HUDEP-2 (cell line): ENCODE data around the gene TSFM.

Source experiments
- DNase-seq, 76 experiments: peaks; one replicate each; lab custom pipeline; 2025; ENCODE audit not compliant: unreplicated experiment in 76 of 76; lab: John Stamatoyannopoulos, UW

TSFM gene

DNA sequence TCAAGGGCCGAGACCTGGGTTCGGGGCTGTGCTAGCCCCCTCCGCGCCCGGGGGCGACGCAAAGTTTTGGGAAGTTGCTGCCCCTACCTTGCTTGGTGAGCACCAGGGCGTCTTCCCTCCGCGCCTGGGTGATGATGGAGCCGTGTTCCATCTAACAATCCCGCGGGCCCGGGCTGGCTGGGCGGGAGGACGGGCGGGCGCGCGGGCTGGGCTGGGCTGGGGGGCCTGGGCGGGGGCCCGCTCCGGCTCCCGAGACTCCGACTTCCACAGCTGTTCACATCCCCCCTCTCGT lies 63.6 kb downstream of the TSFM start:
- DNase-seq, result no peak

DNA sequence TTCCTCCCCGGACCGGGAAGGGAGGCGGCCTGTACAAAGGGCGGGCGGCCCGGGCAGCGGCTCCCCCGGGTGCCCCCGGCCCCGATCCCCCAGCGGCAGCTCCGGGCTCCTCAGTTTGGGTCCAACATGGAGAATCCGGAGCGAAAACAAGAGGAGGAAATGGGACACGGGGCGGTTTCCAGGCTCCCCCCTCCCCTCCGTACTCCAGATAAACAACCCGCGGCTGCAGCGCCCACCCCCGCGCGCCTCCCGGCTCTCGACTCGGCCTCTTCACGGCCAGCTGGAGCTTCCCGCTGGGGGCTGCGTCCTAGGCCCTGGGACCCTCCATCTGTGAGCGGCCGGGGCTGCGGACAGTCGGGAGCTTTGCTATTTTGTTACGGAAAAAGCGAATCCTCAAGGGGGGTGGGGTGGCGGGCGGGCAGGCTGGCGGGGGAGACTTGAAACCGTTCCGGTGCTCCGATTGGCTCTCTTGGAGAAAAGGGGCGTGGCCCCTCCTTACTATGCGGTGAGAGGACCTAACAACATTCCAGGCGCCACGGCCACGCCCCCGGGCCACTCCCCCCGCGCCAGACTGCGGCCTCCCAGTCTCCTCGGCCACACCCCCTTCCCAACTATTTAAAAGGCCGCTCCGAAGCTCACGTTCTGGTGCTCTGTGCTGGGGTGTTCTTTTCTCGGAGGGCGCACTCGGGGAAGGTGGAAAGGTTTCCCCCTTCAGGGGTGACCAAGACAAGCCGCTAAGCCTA lies 64.2 kb downstream of the TSFM start, which contains the start of gene CTDSP2:
Gene CTDSP2 (minus strand): TSS at position 153 of the 743 bp plus-strand sequence. CDS start 294 bp downstream, outside the sequence.
- peak; percentile 42 to 98 (median 94) for DNase-seq
